ENCODE data around the gene SMAD5.

DNA sequence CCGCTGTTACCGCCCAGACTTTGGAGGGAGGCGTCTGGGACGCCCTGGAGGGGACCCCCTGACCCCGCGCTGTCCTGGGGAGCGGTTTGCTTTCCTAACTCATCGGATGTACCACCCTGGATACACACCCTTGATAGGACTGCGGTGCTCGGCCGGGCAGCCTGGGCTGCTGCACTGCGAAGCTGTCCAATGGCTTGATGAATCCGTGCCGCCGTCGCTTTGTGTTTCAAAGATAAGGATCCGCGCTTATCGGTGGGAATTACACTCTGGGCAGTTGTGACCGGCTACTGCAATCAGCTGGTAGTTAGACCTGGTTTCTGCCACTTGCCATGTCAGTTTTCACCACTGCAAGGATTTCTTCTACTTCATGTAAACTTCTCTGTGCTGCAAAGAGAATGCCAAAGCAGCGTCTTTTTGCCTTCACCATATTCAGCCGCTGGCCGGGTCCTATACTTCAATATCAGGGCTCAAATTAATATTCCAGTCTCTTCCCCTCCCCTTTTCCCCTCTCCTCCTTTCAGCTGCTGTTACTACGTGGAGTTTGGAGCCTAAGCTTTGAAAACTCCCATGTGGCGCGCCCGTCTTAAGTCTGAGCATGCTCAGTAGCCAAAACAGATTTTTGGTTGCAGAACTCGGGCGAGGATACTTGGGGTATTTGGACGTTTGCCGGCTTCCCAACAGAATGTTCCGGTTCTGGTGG is 727 bp downstream of the SMAD5 start:
- TF ChIP-seq CTCF (IDR thresholded peaks at IDR 0.05) (no peak), POLR2AphosphoS5 (IDR thresholded peaks at IDR 0.05) (no peak), POLR2A (IDR thresholded peaks at IDR 0.05) (no peak)

Data from gastroesophageal sphincter (tissue), 3 donors.